Suppressor macrophage treated with lipopolysaccharide for 4 hours (primary cell): ENCODE data around the gene ITPR1.

Experiments used
- DNase-seq: peaks from one replicate; pipeline ENCODE4 v3.0.0-alpha.2; 2020

The ITPR1 gene

DNA sequence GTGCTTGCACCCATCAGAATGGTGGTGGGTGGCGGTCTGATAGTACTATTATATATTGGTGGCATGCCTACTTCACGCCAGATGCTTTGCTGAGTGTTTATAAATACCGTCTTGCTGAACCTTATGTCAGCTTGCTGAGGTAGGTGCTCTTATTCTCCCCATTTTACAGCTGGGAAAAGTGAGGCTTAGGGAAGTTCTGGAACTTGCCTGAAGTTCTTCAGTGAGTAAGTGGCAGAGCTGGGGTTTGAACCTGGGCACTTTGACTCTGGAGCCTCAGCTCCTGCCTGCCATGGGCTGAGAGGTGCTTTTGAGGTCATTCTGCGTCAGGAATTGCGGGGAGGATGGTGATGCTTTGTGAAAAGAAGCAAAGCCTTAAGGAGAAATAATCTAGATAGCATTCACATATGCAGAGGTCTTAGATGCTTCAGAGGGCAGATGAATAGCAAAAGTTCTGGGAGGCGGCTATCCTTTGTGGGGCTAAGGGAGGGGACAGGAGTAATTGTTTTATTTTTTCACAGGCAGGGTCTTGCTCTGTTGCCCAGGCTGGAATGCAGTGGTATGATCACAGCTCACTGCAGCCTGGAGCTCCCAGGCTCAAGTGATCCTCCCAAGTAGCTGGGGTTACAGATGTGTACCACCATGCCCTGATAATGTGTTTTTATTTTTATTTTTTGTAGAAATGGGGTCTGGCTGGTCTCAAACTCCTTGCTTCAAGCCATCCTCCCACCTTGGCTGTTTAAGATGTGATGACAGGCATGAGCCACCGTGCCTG is 18.5 kb downstream of the ITPR1 start:
- no peak for DNase-seq

DNA sequence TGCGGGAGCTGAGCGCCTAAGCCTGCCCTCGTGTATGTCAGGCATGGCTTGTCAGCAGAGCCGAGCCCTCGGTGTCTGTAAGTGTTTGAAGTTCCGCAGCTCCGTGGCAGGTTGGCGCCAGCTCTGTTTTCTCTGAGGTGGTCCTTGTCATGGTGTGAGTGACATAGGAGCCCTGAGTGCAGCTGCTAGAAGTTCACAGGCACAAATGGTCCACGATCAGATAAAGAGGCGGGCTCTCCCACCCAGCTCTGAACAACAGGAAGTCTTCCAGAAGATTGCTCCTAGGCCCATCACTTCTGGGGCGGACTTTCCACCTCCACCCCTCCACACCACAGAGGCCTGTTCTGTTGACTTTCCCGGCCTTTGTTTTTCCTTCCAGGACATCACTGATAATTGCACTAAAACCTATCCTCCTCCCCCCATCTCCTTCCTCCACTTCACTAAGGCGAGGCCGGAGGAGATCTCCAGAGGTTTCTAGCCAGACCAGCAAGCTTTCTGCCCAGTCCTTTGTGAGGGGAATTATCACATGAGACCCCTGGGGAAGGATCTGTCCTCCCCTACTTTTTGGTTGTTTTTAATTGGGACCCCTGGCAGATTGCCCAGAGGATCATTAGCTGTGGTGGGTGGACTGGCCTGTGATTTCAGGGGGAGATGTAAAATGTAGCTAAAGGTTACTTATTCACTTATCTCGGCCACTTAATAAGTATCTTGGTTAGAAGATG is 19.9 kb downstream of the ITPR1 start:
- no peak for DNase-seq

DNA sequence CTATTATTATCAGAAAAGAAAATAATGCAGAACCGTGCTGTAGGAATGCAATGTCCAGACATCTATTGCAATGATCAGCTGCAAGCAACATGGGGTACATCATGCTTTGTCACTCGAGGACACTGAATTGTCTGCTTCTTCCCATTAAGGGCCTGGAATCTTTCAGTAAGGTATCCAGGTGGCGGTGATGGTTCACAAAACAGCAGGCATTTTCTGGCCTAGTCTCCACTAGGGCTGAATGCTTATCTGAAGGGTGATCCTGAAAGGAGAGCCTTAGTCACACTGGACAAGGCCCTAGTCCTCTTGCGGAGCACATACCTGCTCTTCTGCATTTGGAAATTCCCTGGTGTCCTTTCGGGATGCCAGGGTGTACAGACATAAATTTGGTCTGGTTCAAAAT is 21.2 kb downstream of the ITPR1 start:
- no peak for DNase-seq

DNA sequence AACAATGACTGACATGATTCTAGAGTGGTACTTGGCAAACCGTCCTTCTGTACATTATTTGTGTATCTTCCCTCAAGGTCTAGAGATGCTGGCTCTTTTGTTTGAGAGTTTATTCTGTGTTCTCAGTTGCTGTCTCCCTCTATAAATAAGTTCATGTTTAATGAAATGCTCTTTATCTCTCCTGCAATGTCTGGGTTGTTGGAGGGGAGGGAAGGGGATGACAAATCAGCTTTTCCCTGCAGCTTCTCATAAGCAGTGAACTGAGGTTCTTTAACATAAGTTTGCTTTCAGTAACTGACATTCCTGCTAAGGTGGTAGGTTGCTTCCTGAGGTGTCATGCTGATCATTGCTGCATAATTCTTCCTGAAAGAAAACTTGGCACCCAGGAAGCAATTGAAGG is 21.8 kb downstream of the ITPR1 start:
- no peak for DNase-seq

DNA sequence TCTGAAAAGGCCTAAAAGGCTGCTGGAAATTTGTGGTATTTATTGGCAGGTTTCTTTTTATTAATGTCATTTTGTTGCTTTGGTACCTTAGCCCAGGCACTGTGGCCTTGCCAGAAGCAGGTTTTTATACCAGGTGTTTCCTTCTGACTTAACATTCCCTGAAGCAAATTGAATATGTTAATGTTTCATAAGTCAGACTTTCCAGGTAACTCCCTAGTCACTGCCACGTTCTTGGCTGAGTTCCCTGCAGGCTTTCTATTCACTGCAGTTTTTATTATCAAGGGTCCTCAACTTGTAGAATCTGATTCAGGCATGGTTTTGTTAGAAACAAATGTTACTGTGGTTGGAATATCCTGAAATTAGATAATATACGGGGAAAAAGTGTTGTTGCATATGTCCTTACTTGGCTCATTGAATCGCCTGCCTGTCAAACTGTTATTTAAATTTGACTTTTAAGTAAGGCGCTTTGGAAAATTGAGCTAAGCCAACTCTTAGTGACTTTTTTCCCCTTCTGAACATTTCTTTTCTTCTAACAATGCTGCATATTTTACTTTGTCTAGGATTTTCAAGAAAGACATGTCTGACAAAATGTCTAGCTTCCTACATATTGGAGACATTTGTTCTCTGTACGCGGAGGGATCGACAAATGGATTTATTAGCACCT is 22.9 kb downstream of the ITPR1 start:
- DNase-seq: no peak

DNA sequence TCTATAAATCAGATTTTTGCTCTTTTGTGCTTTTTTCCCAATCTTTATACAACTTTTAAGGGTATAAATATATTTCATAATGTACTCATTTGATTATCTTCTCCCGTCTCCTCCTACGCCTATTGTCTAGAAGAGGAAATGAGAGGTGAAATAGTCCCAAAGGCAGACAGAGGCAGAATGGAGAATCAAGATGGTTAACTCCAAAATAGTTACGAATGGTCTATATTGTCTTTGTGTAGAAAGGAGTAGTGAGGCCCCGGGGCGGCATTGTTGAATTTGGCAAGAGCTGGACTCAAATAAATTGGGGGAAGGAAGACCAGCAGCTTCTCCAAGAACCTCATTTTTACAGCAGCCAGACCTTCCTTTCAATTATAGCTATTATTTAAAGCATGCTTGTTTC is 23.9 kb downstream of the ITPR1 start:
- DNase-seq: no peak

DNA sequence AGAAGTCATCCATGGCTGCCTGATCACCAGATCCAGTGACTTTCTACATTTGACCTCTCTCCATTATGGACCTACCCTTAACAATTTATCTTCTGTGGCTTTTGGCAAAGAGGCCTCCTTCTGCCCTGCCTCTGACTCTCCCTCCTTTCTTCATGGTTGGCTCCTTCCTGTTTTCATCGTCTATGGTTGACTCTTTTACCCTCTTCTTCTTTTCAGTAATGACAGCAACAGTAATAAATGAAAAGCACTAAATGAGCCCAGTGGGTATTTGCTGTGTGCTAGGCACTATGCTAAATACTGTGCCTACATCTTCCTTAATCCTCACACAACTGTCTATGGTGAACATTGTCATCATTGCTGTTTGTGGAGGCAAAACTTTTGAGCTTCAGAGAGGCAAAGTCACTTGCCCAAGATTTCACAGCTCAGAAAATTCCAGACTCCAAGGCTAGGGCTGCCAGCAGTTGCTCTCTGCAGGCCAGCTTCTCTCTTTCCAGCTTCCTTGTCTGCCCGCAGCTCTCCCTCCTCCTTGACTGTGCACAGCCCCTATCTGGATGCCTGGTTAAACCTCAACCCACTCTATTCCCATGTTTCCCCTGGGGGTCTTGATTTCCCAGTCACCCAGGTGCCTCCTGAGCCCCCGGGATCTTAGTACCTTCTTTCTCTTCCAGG is 24.6 kb downstream of the ITPR1 start:
- DNase-seq: peak; percentile 51

DNA sequence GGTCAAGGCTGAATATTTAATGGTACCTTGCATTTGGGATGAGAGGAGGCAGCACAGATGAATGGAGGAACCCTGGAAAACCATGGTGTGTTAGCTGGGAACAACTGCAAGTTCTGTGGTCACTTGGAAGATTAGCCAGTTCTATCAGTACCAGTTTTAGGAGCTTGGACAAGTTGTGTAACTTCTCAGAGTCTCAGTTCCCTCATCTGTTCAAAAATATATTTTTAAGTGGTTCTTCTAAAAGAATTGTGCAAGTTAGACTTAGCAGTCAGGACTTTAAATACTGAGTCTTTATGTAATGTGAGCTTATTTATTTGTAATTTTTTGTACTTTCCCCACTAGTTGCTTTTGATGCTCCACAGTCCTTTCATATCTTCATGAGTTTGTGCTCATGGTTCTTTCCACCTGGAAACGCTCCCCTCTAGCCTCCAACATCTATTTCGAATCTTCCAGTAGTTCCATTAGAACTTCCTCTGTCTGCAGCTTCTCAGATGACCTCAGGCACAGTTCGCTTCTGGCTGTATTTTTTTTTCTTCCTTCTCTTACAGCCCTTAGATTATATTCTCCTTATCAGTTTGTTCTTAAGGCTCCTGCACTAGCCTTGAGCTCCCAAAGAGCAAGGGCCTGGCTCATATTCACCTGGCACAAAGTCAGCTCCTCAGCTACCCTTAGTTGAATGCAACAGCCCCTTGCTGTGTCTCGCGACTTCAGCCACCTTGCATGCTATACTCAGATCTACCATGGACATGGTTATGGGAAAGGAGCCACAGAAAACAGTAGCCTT is 27.1 kb downstream of the ITPR1 start:
- DNase-seq: peak; percentile 65

DNA sequence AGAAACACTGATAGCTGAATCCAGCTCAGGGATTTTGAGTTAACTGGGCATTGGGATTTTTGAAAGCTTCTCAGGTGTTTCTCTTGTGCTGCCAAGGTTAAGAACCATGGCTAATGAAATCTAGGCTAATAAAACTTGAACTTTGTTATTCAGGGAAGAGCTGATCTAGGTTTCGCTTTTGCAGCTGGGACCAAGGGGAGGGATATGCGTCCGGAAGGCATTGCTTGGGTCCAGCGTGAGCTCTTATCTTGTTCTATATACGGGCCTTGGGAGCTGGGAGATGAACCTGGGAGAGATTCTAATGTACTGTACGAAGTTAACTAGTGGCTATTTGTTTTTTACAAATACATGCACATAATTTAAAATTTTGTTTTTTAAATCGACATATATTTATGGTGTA is 29.8 kb downstream of the ITPR1 start:
- DNase-seq: no peak

DNA sequence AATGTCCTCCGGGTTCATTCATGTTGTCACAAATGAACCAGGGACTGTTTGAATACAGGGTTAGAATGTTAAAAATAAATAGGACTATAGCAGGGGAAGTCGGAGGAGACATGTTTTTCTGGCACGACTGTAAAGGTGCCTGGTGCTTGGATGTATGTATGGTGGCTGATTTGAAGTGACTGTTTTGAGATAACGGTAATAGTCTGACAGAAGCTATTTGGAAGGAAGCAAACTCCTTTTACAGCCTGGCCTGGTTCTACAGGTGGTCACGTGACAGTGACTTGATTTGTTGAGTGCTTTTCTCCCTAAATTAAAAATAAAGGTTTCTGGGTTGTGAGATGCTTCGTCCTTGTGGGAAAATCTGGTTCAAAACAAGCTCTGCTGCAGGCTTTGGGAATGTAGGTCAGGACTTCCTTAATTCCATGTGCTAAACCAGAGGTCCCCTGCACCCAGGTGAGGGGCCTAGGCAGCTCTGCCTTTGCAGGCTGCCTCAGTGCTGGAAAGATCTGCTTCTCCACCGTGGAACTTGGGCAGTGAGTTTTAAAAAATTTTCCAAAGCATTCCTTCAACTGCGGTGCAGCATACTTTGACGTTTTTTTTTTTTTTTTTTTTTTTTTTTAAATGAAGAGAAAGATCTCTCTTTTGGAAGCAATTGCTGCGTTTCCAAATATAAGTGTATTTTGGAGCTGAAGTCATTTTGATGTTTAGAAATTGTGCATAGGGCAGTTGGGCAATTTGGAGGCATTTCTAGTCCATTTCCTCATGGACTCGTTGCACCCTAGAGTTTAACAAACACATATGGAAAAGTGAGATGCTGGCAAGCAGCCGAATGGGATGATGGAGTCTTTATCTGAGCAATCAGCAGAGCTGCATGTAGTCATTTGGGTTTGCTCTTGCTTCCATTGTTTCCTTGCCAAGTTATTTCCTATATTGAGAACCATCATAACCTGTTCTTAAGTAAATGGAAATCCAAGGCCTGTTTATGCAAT is 30.9 kb downstream of the ITPR1 start:
- no peak for DNase-seq

DNA sequence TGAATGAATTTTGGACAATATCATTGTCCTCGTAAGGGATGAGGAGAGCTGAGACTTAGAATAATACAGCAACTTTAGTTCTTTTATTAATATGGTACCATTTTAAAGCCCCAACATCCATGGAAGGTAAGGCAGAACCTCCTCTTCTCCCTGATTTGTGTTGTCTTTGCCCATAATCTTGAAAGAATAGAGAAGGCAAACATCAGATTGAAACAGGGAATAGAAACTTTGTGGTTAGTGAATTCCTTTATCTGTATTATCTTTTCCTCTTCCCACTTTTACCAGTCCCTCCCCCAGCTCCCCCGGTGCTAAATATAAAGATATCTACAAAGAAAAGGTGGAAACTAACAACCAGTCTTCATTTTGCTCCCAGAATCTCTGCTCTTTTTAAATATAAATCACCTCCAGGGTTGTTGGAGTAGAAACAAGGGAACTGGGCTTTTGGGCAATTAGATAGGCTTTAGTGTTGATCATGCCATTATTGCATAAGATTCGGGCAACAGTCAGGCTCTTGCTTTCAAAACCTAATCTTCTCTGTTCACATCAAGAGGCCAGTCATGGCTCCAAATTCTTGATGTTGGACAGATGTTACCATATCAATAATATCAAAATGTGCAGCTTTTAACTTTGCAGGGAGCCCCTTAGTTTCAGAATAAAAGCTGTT is 32.5 kb downstream of the ITPR1 start:
- peak; percentile 66 for DNase-seq

DNA sequence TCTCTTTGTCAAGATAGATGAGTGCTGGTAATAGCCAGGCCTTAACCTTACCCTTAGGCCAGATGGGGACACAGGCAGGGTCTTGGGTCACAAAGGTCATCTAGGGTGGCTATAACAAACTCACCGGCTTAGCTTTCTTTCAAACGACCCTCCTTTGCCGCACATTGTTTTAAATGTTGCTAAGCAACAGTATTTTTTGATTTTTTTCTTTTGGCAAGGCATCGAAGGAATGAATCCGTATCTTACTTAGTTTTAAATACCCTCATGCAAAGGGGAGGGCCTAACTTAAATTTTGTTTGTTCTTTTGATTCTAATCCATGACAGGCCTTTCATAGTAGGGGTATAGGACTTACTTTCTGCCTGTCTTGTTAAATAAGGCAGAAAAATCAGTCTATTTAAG is 35.2 kb downstream of the ITPR1 start:
- DNase-seq: no peak

DNA sequence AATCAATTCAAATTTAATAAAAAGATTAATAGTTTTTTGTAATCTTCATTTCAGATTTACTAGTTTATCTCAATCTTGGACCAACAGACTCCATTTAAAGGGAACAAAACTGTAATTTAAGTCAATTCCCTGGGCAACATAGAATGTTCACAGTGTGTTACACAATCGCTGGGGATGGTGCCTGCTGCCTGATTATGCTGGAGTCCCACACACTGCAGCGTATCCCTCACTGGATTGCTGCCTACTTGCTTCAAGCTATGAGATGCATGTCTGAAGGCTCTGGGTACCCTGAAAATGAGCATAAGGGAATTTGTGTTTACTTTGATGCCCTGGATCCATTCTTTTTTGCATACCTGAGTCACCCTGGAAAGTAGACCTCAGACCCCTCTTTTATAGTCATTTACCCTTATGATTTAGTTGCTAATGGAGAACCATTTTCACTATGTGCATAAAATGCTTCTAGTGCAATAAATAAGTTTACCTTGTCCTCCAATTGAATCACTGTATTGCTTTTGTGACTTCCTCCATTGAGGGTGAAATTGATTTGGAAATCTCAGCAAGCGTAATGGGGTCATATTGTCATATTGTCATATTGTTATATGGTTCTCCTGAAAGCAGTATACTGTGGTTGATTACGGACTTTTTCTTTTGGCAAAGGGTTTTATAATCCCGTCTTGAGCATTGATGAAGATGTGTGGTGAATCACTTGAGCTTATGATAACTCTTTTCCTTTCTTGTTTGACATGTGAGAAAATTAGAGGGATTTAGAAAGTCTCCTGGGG is 35.9 kb downstream of the ITPR1 start:
- peak; percentile 58 for DNase-seq

DNA sequence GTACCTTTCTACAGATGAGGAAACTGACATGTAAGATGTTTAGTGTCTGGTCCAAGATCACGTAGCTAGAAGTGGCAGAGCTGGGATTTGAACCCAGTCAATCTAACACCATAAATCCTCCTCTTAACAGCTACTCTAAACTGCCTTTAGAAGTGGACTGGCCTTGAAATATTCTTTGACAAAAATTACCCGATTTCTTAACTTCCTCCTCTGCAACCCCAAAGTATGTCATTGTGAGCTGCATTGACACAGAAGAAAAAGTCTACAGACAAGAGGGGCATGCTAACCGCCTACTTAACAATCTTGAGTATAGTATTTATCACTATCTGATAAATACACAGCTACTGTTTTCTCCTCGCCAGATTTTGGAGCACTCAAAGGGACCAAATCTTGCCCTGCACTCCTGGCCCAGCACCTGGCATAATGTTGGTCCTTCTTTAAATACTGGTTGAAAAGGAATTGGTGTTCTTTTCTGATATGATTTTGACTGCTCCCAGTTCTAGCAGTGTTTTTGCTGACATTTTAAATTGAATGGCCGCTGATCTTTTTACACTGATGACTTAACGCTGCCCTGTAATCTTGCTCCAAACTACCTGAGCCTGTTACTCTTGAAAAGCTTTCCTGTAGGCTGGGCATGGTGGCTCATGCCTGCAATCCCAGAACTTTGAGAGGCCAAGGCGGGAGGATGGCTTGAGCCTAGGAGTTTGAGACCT is 36.9 kb downstream of the ITPR1 start:
- peak; percentile 88 for DNase-seq

DNA sequence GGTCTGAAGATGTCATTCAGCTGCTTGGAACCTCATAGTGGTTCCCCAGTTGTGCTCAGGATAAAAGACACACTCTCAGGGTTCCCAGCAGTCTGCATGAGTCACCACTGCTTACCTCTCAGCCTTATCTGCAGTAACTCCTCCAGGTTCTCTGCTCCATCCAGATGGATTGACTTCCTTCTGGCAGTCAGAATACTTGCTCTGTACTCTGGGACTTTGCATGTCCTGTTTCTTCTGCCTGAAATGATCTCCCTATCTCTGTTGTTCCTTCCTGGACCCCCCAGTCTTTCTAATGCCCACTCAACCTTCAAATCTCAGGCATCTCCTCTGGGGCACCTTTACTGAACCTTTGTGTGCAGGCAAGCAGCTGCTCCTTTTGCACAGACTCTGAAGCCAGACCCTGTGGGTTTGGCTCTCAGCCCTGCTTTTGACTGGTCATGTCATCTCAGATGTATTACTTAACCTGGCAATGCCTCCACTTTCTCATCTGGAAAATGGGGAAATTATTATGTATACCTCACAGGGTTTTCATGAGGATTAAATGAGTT is 38.4 kb downstream of the ITPR1 start:
- DNase-seq: no peak

DNA sequence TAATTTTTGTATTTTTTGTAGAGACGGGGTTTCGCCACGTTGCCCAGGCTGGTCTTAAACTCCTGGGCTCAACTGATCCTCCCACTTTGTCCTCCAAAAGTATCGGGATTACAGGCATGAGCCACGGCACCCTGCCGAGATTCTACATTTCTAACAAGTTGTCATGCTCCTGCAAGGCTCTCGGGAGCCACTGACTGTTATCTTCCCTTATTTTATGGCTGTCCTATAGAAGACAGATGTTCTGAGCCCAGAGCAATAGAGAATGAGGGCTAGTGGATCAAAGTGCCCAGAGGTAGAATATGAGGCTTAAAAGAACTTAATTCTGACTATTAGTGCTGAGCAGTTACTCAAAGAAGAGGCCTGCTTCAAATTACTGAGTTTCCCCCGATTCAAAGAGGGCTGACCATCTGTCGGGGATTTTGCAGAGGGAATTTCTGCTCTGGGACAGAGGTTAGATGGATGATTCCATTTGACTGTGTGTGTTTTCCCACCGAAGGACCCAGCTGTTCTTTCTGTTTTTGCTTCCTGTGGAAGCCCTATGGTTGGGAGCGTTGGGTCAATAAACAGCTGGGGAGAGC is 39.5 kb downstream of the ITPR1 start:
- DNase-seq: peak; percentile 19

DNA sequence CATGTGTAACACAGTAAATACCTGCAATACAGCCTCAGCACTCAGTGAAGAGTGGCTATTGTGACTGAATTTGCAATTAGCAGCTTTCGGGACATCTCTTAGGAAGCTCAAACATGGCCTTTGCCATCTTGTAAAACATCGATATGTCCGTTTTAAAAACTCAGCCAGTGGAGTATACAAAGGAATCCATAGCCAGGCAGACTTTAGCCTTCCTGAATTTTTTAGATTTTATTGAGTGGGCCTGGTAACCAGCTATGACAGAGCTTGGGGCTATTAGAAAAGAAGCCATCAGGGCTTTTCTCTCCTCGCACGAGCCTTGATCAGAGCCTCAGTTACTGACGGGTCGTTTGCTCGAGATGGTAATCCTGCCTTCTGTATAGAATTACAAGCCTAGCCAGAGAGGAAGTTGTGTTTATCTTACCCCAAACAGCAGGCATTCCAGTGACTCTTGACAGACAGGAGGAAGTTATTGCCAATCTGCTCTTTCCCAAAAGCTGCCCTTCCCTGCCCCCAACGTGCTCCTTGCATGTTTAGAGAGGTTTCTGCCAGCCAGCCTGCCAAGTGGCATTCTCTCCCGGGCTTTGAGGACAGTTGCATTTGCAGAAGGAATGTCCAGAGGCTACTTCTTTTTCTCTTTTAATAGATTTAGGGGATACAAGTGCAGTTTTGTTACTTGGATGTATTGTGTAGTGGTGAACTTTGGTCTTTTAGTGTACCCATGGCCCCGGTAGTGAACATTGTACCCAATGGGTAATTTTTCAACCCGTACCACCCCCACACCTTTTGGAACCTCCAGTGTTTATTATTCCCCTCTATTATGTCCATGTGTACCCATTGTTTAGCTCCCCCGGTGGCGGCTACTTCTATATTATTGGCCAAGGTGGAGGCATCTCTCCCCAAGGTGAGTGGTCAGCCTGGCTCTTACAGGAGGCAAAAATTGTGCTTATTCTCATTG is 40.6 kb downstream of the ITPR1 start:
- peak; percentile 62 for DNase-seq
